Testis (tissue), 2 donors: Measurements from ENCODE around the gene HSH2D.

Experiments
- CTCF ChIP-seq, 3 experiments: fragments of 450-650 bp in 2 of 3; fragments of 200-600 bp in 1 of 3; sonication (generic) in 1 of 3; IDR thresholded peaks; one replicate each; pipeline ENCODE4 v1.5.1; 2016 to 2019; ENCODE audit warnings: antibody characterized with exemption in 3 of 3, mild to moderate bottlenecking in 2 of 3, moderate library complexity in 1 of 3
- POLR2A ChIP-seq: fragments of 450-650 bp; IDR thresholded peaks from one replicate; pipeline ENCODE4 v1.6.1; 2017; ENCODE audit warnings: antibody characterized with exemption, mild to moderate bottlenecking, moderate library complexity

GRCh38 chr19:16095071-16095571 lies 48.4 kb upstream of the HSH2D start:
- TF ChIP-seq POLR2A (no peak), CTCF (IDR thresholded peaks at IDR 0.05) (no peak)
